ENCODE results near the gene GID8.
"Not testable (repeated sequence)": the region's sequence is repeated elsewhere in the genome, so short reads cannot be mapped to it uniquely, and the experiment has no call there.

Gene GID8

GRCh38 chr20:62958388-62959100 is 20.6 kb downstream of the GID8 start:
- DNase-seq (ENCODE audit: low spot score), result no peak
- H3K4me3 ChIP-seq, result no peak overlapping the region
- no peak for TF ChIP-seq CTCF (IDR thresholded peaks at IDR 0.05)
- H3K27ac ChIP-seq, result no peak overlapping the region

- Histone ChIP-seq H3K27ac (no peak overlapping the region), H3K4me3 (no peak overlapping the region)
- no peak for TF ChIP-seq CTCF (IDR thresholded peaks at IDR 0.05)
- DNase-seq (ENCODE audit: low spot score), result no peak
Measured at GRCh38 chr20:62959101-62959971, 21.4 kb downstream of the GID8 start.

GRCh38 chr20:62959998-62960436 is 22.1 kb downstream of the GID8 start:
- Histone ChIP-seq H3K4me3 (no peak overlapping the region), H3K27ac (no peak overlapping the region)
- no peak for TF ChIP-seq CTCF (IDR thresholded peaks at IDR 0.05)
- no peak for DNase-seq (ENCODE audit: low spot score)

- not testable (repeated sequence) for DNase-seq (ENCODE audit: low spot score); H3K4me3 ChIP-seq; H3K27ac ChIP-seq
Measured at GRCh38 chr20:62960446-62961309, 22.7 kb downstream of the GID8 start.

- TF ChIP-seq CTCF (IDR thresholded peaks at IDR 0.05), result no peak
- Histone ChIP-seq H3K4me3 (no peak overlapping the region), H3K27ac (no peak overlapping the region)
- no peak for DNase-seq (ENCODE audit: low spot score)
Measured at GRCh38 chr20:62961310-62961783, 23.4 kb downstream of the GID8 start.

- TF ChIP-seq CTCF (IDR thresholded peaks at IDR 0.05), result no peak
- Histone ChIP-seq H3K4me3 (no peak overlapping the region), H3K27ac (no peak overlapping the region)
- no peak for DNase-seq (ENCODE audit: low spot score)
Measured at GRCh38 chr20:62961799-62962198, 23.9 kb downstream of the GID8 start.
